Astrocyte of the cerebellum (primary cell): ENCODE results near the gene CAD.

Source experiments
- DNase-seq: peaks from one replicate; pipeline ENCODE4 v3.0.0-alpha.2; 2011; ENCODE audit warnings: low read depth
- H3K4me3 ChIP-seq: 2 replicates; pipeline ENCODE4 v1.5.1; 2011; ENCODE audit warnings: mild to moderate bottlenecking, low read depth, low read length, moderate library complexity
- in situ Hi-C: cut with HindIII; loops from 2 replicates; pipeline ENCODE4 v1.10.0; 2017; ENCODE audit warnings: low sequenced_read_pairs
- TF ChIP-seq, protein P1 (sequence below): IDR thresholded peaks from 2 replicates; pipeline ENCODE4 v1.5.1; 2012; ENCODE audit warnings: low read length, low read depth, moderate library complexity, mild to moderate bottlenecking; ENCODE audit errors: missing control alignments

Gene CAD

DNA sequence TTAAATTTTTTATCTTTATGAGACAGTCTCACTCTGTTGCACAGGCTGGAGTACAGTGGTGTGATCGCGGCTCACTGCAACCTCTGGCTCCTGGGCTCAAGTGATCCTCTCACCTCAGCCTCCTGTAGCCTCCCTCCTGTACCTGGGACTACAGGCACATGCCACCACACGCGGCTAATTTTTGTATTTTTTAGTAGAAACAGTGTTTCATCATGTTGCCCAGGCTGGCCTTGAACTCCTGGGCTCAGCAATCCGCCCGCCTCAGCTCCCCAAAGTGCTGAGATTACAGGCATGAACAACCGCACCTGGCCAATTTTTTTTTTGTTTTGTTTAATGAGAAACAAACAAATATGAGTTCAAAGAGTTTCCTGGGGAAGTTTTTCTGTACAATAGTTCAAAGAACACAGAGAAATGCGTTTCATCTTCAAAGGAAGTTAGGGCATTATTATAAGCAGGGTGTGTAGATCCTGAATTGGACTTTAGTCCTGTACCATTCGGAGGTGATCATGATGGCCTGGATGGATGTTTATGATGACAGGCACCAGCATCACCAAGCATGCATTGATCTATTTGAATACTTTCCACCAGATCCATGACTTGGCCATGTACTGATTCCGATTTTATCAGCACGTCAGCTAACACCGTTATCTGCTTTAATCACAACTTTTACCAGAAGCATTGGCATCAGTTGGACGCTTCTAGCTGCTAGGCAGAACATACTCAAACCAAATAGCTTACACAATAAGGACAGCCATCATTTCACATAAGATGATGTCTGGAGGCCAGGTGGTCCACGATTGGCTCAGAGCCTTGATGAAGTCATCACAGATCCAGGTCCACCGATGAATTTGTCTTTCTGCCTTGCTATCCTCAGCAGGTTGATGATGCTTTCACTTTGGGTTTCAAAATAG, 39.5 kb upstream of the CAD start:
- no peak overlapping the region for H3K4me3 ChIP-seq
- TF ChIP-seq, protein P1, sequence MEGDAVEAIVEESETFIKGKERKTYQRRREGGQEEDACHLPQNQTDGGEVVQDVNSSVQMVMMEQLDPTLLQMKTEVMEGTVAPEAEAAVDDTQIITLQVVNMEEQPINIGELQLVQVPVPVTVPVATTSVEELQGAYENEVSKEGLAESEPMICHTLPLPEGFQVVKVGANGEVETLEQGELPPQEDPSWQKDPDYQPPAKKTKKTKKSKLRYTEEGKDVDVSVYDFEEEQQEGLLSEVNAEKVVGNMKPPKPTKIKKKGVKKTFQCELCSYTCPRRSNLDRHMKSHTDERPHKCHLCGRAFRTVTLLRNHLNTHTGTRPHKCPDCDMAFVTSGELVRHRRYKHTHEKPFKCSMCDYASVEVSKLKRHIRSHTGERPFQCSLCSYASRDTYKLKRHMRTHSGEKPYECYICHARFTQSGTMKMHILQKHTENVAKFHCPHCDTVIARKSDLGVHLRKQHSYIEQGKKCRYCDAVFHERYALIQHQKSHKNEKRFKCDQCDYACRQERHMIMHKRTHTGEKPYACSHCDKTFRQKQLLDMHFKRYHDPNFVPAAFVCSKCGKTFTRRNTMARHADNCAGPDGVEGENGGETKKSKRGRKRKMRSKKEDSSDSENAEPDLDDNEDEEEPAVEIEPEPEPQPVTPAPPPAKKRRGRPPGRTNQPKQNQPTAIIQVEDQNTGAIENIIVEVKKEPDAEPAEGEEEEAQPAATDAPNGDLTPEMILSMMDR, result no peak
- DNase-seq, result no peak
- in situ Hi-C loops, result no loop called here

DNA sequence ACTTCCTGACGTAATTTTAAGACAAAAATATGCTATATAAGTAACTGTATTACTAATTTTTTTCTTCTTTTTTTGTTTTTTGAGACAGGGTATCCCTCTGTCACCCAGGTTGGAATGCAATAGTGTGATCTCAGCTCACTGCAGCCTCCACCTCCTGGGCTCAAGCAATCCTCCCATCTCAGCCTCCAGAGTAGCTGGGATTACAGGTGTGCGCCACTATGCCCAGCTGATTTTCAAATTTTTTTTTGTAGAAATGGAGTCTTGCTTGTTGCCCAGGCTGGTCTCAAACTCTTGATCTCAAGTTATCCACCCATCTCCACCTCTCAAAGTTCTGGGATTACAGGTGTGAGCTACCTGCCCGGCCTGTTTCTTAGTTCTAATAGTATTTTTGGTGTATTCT, 38.7 kb upstream of the CAD start:
- in situ Hi-C loops, result no loop called here
- DNase-seq, result no peak
- TF ChIP-seq, protein P1, result no peak
- no peak overlapping the region for H3K4me3 ChIP-seq

DNA sequence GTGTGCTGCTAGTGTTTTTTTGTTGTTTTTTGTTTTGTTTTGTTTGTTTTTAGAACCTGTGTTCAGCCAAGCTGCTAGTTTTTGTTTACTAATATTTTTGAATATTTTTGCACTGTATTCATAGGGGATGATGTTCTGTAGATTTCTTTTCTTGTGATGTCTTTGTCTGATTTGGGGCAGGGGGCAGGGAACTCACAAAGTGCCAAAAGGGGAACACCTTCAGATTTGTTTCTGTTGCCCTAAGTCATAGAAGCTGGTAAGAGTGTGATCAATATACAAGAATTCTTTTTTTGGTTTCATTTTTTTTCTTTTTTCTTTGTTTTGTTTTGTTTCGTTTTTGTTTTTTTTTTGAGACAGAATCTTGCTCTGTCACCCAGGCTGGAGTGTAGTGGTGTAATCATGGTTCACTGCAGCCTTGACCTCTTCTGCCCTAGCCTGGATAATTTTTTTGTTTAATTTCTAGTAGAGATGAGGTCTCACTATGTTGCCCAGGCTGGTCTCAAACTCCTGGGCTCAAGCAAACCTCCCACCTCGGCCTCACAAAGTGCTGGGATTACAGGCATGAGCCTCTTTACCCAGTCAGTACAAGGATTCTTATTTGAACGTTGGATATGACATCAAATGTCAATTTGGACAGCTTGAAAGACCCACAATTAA, 37.7 kb upstream of the CAD start:
- in situ Hi-C loops, result no loop called here
- H3K4me3 ChIP-seq, result no peak overlapping the region
- DNase-seq, result no peak
- TF ChIP-seq, protein P1, result no peak

DNA sequence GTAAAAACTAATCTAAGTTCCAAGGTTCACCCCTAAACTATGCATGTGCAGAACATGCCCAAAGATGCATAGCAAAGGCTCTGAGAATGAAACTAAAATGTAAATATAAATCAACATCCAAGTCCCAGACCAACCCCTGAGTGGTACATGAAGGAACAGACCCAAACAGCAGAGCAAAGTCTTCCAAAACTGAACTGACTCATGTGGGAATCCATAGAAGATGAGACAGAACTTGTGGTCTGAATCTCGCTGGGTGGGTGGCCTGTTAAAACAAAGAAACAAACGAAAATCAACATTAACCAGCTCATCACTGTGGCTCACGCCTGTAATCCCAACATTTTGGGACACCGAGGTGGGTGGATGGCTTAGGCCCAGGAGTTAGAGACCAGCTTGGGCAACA, 34.8 kb upstream of the CAD start:
- in situ Hi-C loops, result no loop called here
- TF ChIP-seq, protein P1, result no peak
- H3K4me3 ChIP-seq, result no peak overlapping the region
- peak; percentile 8 for DNase-seq

DNA sequence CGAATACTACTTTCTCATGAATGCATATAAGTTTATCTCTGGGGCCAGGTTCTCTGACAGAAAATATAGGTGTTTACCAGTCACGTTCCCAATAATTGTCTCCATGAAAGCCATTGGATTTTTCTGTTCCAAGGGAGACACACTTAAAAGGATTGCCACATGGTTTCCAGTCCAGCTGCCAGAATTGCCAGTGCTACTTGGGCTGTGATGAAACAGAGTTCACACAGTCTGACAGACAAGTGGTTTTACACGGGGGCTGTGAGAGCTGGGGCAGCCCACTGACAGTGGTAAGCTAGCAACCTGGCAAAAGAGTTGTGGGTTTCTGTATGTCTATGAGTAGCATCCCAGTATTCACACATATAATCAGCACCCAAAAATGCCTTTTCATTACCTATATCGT, 33.1 kb upstream of the CAD start:
- H3K4me3 ChIP-seq, result no peak overlapping the region
- in situ Hi-C loops, result no loop called here
- no peak for DNase-seq
- TF ChIP-seq, protein P1, result no peak

DNA sequence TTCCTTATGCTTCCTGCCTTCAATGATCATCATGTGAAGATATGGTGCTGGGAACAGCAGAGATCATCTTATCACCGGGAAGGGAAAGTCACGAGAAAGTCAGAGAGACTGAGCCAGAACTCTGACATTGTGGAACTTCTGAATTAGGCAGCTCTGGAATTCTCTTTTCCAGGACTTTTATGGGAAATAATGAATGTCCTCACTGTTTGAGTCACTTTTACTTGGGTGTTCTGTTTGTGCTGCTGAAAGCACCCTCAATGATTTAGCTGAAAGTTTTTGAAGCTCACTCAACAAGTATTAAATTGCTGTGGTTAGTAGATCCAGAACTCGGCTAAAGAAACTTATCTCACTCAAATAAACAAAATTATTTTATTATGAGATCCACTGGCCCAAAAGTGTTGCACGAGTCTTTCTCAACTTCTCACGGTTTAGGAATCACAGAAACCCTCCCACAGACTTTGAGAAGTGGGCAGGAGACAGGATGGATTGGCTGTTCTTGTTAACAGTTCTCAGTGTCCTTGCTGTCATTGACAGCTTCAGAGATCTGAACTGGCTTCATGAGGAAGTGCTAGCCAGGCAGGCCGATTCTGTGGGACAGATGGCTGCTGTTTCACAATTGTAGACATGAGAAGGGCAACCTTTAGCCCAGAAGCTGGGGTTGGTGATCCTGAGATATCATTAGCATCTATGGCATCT, 31.7 kb upstream of the CAD start:
- in situ Hi-C loops, result no loop called here
- TF ChIP-seq, protein P1, result no peak
- no peak for DNase-seq
- no peak overlapping the region for H3K4me3 ChIP-seq
